ENCODE data around the gene AURKAIP1.

DNA sequence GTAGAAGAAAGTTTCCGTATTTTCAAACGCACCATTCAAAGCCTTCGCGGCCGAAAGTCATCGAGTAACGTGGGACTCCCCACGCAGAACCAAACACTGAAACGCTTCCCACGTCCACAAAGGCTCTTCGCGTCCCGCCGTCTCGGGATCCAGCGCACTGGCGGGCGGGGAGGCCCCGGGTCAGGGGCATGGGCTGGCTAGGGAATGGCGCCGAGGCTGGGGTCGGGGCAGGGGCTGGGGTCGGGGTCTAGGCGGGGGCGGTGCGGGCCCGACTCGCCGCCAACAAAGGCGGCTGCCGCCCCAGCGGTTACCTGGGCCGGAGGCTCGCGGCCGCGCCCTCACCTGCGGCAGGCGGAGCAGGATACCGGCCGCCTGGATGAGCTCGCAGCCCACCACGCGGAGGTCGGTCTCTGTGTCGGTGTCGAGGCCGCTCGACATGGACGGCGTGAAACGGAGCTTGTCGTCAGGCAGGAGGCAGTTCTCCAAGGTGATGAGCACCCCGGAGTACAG lies 23.7 kb upstream of the AURKAIP1 start:
- TF ChIP-seq, protein P1, sequence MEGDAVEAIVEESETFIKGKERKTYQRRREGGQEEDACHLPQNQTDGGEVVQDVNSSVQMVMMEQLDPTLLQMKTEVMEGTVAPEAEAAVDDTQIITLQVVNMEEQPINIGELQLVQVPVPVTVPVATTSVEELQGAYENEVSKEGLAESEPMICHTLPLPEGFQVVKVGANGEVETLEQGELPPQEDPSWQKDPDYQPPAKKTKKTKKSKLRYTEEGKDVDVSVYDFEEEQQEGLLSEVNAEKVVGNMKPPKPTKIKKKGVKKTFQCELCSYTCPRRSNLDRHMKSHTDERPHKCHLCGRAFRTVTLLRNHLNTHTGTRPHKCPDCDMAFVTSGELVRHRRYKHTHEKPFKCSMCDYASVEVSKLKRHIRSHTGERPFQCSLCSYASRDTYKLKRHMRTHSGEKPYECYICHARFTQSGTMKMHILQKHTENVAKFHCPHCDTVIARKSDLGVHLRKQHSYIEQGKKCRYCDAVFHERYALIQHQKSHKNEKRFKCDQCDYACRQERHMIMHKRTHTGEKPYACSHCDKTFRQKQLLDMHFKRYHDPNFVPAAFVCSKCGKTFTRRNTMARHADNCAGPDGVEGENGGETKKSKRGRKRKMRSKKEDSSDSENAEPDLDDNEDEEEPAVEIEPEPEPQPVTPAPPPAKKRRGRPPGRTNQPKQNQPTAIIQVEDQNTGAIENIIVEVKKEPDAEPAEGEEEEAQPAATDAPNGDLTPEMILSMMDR (IDR thresholded peaks at IDR 0.05) = no peak
- no peak for TF ChIP-seq EP300 (IDR thresholded peaks at IDR 0.05; ENCODE audit: borderline replicate concordance in 1 of 2, low read depth in 1 of 2, low read length in 1 of 2)
- no peak for TF ChIP-seq RFX5 (IDR thresholded peaks at IDR 0.05; ENCODE audit: low read length)
- TF ChIP-seq FOXJ3 (CRISPR knock-in tag; IDR thresholded peaks at IDR 0.05) = no peak
- TF ChIP-seq SMC3 (IDR thresholded peaks at IDR 0.05; ENCODE audit: low read depth, low read length) = no peak
- no peak for TF ChIP-seq EZH2phosphoT487 (IDR thresholded peaks at IDR 0.05; ENCODE audit: borderline replicate concordance, low read depth)
- TF ChIP-seq MXI1 (IDR thresholded peaks at IDR 0.05; ENCODE audit: low read depth, low read length) = no peak
- no peak for TF ChIP-seq RCOR1 (IDR thresholded peaks at IDR 0.05; ENCODE audit: low read length)
- no peak for TF ChIP-seq RAD21 (IDR thresholded peaks at IDR 0.05; ENCODE audit: low read length)
- no peak for TF ChIP-seq YY1 (IDR thresholded peaks at IDR 0.05; ENCODE audit: low read depth)
- no peak for TF ChIP-seq SIN3A (IDR thresholded peaks at IDR 0.05; ENCODE audit: borderline replicate concordance, low read depth, low read length)
- TF ChIP-seq, protein P2, sequence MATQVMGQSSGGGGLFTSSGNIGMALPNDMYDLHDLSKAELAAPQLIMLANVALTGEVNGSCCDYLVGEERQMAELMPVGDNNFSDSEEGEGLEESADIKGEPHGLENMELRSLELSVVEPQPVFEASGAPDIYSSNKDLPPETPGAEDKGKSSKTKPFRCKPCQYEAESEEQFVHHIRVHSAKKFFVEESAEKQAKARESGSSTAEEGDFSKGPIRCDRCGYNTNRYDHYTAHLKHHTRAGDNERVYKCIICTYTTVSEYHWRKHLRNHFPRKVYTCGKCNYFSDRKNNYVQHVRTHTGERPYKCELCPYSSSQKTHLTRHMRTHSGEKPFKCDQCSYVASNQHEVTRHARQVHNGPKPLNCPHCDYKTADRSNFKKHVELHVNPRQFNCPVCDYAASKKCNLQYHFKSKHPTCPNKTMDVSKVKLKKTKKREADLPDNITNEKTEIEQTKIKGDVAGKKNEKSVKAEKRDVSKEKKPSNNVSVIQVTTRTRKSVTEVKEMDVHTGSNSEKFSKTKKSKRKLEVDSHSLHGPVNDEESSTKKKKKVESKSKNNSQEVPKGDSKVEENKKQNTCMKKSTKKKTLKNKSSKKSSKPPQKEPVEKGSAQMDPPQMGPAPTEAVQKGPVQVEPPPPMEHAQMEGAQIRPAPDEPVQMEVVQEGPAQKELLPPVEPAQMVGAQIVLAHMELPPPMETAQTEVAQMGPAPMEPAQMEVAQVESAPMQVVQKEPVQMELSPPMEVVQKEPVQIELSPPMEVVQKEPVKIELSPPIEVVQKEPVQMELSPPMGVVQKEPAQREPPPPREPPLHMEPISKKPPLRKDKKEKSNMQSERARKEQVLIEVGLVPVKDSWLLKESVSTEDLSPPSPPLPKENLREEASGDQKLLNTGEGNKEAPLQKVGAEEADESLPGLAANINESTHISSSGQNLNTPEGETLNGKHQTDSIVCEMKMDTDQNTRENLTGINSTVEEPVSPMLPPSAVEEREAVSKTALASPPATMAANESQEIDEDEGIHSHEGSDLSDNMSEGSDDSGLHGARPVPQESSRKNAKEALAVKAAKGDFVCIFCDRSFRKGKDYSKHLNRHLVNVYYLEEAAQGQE (IDR thresholded peaks at IDR 0.05; ENCODE audit: low read depth, low read length) = no peak
